ENCODE data around the gene S100A12. TPM values are rescaled to one million over a fixed set of nuclear protein-coding genes. Genes with fewer than 3 reads are reported as not detected.
"Not testable (repeated sequence)": the region's sequence is repeated elsewhere in the genome, so short reads cannot be mapped to it uniquely, and the experiment has no call there.

The S100A12 gene
- total and polyA plus RNA-seq, 3 donors from 2014 or later: not detected

- intact Hi-C loops (cut with DNase I; ENCODE audit: low total_unique reads): loop anchor here (10.0 kb wide), 1 partner anchor 145 kb away; no protein-coding TSS in a partner anchor
- H3K36me3 ChIP-seq (ENCODE audit: low read depth, missing control alignments): no peaks in the 10 kb centered on the region
- H3K27me3 ChIP-seq: no peaks in the 10 kb centered on the region
- no peak overlapping the region for H3K27ac ChIP-seq
- no peak overlapping the region for H3K4me3 ChIP-seq
- H3K4me1 ChIP-seq: no peaks in the 10 kb centered on the region
- DNase-seq: no peak
- H3K9me3 ChIP-seq: no peaks in the 10 kb centered on the region
- 73 to 81% methylated on average over 16 to 17 of the region's 17 CpGs for WGBS, 2 donors
- TF ChIP-seq CTCF (IDR thresholded peaks at IDR 0.05): no peak
- TF ChIP-seq POLR2A (IDR thresholded peaks at IDR 0.05): no peak
Observed at GRCh38 chr1:153349363-153350320, 25.8 kb downstream of the S100A12 start.

GRCh38 chr1:153348511-153349362 is 26.7 kb downstream of the S100A12 start, which contains the start of gene PGLYRP4:
Gene PGLYRP4, minus strand, starts transcription at chr1:153348841. Its CDS starts 909 bp downstream, at chr1:153347932.
- TF ChIP-seq POLR2A (IDR thresholded peaks at IDR 0.05): no peak
- no peak for TF ChIP-seq CTCF (IDR thresholded peaks at IDR 0.05)
- no peak for DNase-seq
- WGBS, 2 donors: 73 to 75% methylated on average over 8 to 10 of the region's 10 CpGs
- no peak within 1 kb of the TSS for H3K27ac ChIP-seq
- H3K27me3 ChIP-seq: no peaks in the 10 kb centered on the region
- no peak within 1 kb of the TSS for H3K4me3 ChIP-seq
- H3K9me3 ChIP-seq: no peaks in the 10 kb centered on the region
- peaks cover 5% of the 10 kb centered on the region for H3K4me1 ChIP-seq
- H3K36me3 ChIP-seq (ENCODE audit: low read depth, missing control alignments): no peaks in the 10 kb centered on the region
- intact Hi-C loops (cut with DNase I; ENCODE audit: low total_unique reads): no loop called here

- no peaks in the 10 kb centered on the region for H3K36me3 ChIP-seq (ENCODE audit: low read depth, missing control alignments)
- intact Hi-C loops (cut with DNase I; ENCODE audit: low total_unique reads): no loop called here
- 71 to 85% methylated on average over 7 of the region's 7 CpGs for WGBS, 2 donors
- H3K4me3 ChIP-seq: no peak overlapping the region
- no peaks in the 10 kb centered on the region for H3K9me3 ChIP-seq
- no peaks in the 10 kb centered on the region for H3K27me3 ChIP-seq
- H3K27ac ChIP-seq: no peak overlapping the region
- no peak for DNase-seq
- TF ChIP-seq POLR2A (IDR thresholded peaks at IDR 0.05): no peak
- no peak for TF ChIP-seq CTCF (IDR thresholded peaks at IDR 0.05)
- peaks cover 10% of the 10 kb centered on the region for H3K4me1 ChIP-seq
Observed at GRCh38 chr1:153347856-153348255, 27.6 kb downstream of the S100A12 start.

- intact Hi-C loops (cut with DNase I; ENCODE audit: low total_unique reads); H3K9me3 ChIP-seq; H3K36me3 ChIP-seq (ENCODE audit: low read depth, missing control alignments); H3K4me3 ChIP-seq; DNase-seq; H3K27ac ChIP-seq; H3K27me3 ChIP-seq: not testable (repeated sequence)
- WGBS, 2 donors: 77% methylated on average over 14 of the region's 14 CpGs
- peaks cover 10% of the 10 kb centered on the region for H3K4me1 ChIP-seq
Observed at GRCh38 chr1:153347049-153347448, 28.4 kb downstream of the S100A12 start.
